ENCODE measurements around the gene OMP.

GRCh38 chr11:77079666-77080065, 23.0 kb upstream of the OMP start:
- TF ChIP-seq CTCF (IDR thresholded peaks at IDR 0.05; ENCODE audit: poor library complexity) = no peak
- TF ChIP-seq EZH2 (IDR thresholded peaks at IDR 0.05; ENCODE audit: borderline replicate concordance) = no peak
- no peak for TF ChIP-seq EZH2phosphoT487 (IDR thresholded peaks at IDR 0.05; ENCODE audit: low read depth, severe bottlenecking, unreplicated experiment)
